NT2/D1 (cell line): ENCODE data around the gene TRPV6.
A peak's percentile ranks its signal among the peaks of the same experiment; 100 is the strongest.

ENCODE experiments used
- DNase-seq: peaks from one replicate; pipeline ENCODE4 v3.0.0-alpha.2; 2011; ENCODE audit warnings: low read depth, low spot score
- H3K27me3 ChIP-seq: 2 replicates; pipeline ENCODE4 v1.6.0; 2011; ENCODE audit warnings: mild to moderate bottlenecking; ENCODE audit not compliant: insufficient read length, insufficient read depth
- H3K36me3 ChIP-seq: 2 replicates; pipeline ENCODE4 v1.6.1; 2011; ENCODE audit warnings: mild to moderate bottlenecking, low read length, mixed read lengths; ENCODE audit not compliant: insufficient read depth, insufficient read length
- H3K4me1 ChIP-seq: 2 replicates; pipeline ENCODE4 v1.5.1; 2011; ENCODE audit not compliant: insufficient read depth, insufficient read length
- H3K4me3 ChIP-seq: 2 replicates; pipeline ENCODE4 v1.5.1; 2011; ENCODE audit warnings: low read depth; ENCODE audit not compliant: insufficient read length
- H3K9ac ChIP-seq: 2 replicates; pipeline ENCODE4 v1.6.0; 2011; ENCODE audit warnings: low read depth; ENCODE audit not compliant: insufficient read length
- H3K9me3 ChIP-seq: 2 replicates; pipeline ENCODE4 v1.5.1; 2011; ENCODE audit warnings: mild to moderate bottlenecking, low read length; ENCODE audit not compliant: insufficient read depth
- SUZ12 ChIP-seq: IDR thresholded peaks from 2 replicates; pipeline ENCODE4 v1.6.1; 2011; ENCODE audit not compliant: insufficient read length, insufficient read depth; ENCODE audit errors: extremely low read depth
- YY1 ChIP-seq: IDR thresholded peaks from 2 replicates; pipeline ENCODE4 v1.6.1; 2011; ENCODE audit not compliant: insufficient read length, insufficient read depth
- ZNF274 ChIP-seq: IDR thresholded peaks from 2 replicates; pipeline ENCODE4 v1.6.1; 2011; ENCODE audit warnings: mild to moderate bottlenecking, low read depth, low read length

The TRPV6 gene

DNA sequence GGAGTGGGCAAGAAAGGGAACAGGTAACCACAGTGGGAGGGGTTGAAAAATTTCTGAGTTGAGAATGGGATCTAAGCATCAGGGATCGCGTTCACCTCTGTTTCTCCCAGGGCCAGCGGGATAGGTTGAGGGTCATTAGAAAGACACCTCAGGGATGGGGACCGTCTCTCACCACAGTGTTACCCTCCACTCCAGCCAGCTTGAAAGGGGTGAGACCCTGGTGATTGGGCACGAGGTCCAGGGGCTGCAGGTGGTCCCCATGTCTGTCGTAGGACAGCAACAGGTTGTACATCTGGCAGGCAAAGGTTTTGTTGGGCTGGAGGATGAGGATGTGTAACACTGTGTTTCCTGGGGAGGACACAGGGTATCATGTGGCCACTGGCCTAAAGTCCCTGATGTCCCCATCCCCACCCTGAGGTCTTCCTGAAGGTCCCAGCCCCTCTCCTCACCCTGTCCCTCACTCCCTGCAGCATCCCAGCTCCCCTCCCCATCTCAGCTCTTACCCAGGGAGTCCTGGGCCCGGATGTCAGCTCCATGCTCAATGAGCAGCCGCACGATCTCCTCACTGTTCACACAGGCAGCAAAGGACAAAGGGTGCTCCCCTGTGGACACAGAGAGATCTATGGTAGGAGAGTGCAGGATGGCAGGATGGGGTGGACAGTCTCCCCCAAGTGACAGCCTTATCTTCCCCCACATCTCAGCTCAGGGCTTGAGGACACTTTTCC is 9.1 kb downstream of the TRPV6 start:
- no peak for DNase-seq
- no peak overlapping the region for H3K9ac ChIP-seq
- no peaks in the 10 kb centered on the region for H3K4me1 ChIP-seq
- H3K36me3 ChIP-seq = no peaks in the 10 kb centered on the region
- H3K9me3 ChIP-seq = no peaks in the 10 kb centered on the region; the same call in 1 of the 2 replicates
- no peaks in the 10 kb centered on the region for H3K27me3 ChIP-seq
- TF ChIP-seq SUZ12 (no peak), ZNF274 (no peak), YY1 (no peak)
- H3K4me3 ChIP-seq = no peak overlapping the region

DNA sequence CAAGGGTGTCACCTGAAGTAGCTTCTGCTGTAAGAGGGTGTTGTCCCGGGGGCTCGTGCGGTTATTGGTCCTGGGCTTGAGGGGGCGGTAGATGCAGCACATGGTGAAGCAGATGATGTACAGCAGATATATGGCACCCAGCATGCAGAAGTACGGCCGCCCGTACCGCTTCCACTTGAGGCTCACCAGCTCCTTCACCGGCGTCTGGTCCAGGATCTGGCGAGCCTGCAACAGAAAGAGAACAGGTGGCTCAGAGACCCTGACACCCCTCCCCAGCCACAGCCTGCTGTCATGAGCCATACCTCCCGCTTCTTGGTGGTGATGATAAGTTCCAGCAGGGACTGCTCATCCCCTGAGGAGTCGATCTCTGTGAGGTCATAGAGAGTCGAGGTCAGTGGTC is 10.1 kb downstream of the TRPV6 start:
- no peak for TF ChIP-seq YY1
- TF ChIP-seq SUZ12 = no peak
- no peak for TF ChIP-seq ZNF274
- no peak for DNase-seq
- no peak overlapping the region for H3K9ac ChIP-seq

DNA sequence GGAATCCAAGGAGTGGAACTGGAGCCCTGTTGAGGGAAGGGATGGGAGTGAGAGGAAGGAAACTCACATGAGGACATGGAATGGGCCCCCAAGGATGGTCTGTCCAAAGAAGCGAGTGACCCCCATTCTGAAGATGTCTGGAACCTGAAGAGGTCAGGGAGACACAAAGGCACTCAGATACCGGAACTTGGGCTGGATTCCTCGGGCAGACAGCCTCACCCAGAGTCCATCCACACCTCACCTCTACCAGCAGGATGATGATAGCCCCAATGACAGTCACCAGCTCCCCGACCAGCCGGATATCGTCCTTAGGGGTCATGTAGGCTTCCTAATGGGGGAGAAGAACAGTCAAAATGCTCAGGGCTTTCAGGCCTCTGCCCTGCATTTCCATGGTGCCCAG is 10.7 kb downstream of the TRPV6 start:
- Histone ChIP-seq H3K4me3 (no peak overlapping the region), H3K9me3 (no peaks in the 10 kb centered on the region; the same call in 1 of the 2 replicates), H3K36me3 (no peaks in the 10 kb centered on the region), H3K4me1 (no peaks in the 10 kb centered on the region), H3K9ac (no peak overlapping the region), H3K27me3 (no peaks in the 10 kb centered on the region)
- DNase-seq = no peak
- TF ChIP-seq SUZ12 = no peak
- no peak for TF ChIP-seq YY1
- TF ChIP-seq ZNF274 = no peak

More for the DNA sequence above, 10.1 kb downstream of the TRPV6 start:
- Histone ChIP-seq H3K4me1 (no peaks in the 10 kb centered on the region), H3K4me3 (no peak overlapping the region), H3K36me3 (no peaks in the 10 kb centered on the region), H3K9me3 (no peaks in the 10 kb centered on the region; the same call in 1 of the 2 replicates), H3K27me3 (no peaks in the 10 kb centered on the region)

DNA sequence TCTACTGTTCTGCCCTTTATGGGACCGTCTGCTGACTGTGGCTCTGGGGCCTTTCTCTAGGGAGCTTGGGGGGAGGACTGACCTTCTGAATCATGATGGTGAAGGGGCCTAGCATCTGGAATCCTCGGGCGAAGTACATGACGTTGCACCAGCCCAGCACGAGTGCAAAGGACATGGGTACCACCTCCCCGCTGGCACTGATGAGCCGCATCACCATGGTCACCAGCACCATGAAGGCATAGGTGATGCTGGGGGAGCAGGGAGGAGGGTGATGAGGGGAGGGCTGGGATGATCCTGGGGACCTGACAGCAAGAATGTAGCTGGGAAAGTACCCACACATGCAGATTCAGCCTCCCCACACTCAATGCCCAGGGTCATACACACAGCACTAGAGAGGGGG is 11.1 kb downstream of the TRPV6 start:
- no peaks in the 10 kb centered on the region for H3K36me3 ChIP-seq
- no peak overlapping the region for H3K9ac ChIP-seq
- no peaks in the 10 kb centered on the region for H3K27me3 ChIP-seq
- no peaks in the 10 kb centered on the region for H3K4me1 ChIP-seq
- H3K4me3 ChIP-seq = no peak overlapping the region
- no peak for TF ChIP-seq YY1
- TF ChIP-seq ZNF274 = no peak
- TF ChIP-seq SUZ12 = no peak
- DNase-seq = no peak
- H3K9me3 ChIP-seq = no peaks in the 10 kb centered on the region; the same call in 1 of the 2 replicates

DNA sequence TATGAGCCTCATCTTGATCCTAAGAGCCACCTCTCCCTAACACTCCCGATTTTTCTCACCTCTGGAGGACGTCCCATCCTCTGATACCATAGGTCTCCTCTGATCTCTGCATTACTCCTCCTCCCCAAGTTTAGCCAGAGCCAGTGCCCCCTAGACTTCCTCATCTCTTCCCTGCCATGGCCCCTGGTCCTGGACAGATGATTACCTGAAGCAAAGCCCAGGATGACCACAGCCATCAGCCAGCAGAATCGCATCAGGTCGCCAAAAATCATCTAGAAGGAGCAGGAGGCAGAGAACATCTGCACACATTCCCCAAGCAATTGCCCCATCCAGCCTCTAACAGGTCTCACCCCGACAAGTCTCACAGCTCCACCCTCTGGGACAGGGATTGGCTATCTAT is 11.7 kb downstream of the TRPV6 start:
- H3K4me1 ChIP-seq = no peaks in the 10 kb centered on the region
- DNase-seq = no peak
- H3K36me3 ChIP-seq = no peaks in the 10 kb centered on the region
- H3K9ac ChIP-seq = no peak overlapping the region
- H3K4me3 ChIP-seq = no peak overlapping the region
- TF ChIP-seq SUZ12 = no peak
- TF ChIP-seq YY1 = no peak
- no peak for TF ChIP-seq ZNF274
- no peaks in the 10 kb centered on the region; the same call in 1 of the 2 replicates for H3K9me3 ChIP-seq
- no peaks in the 10 kb centered on the region for H3K27me3 ChIP-seq

DNA sequence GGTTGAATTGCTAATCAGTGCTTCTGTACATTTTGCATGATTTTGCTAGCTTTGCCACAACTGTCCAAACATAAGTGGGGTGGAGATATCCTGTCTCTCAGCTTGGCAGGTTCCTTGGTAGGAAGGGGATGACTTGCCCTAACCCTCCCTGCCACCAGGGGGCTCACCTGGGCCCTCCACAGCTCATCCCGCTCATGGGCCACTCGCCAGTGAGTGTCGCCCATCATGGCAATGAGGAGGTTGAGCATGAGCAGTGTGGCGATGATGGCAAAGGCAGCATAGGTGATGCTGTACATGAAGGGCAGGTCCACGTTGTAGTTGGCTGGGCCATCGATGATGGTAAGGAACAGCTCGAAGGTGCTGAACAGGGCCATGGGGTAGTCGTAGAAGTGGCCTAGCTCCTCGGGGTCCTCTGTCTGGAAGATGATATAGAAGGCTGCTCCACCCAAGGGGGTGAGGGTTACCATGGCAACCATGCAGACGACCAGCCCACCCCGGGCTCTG is 12.2 kb downstream of the TRPV6 start:
- no peak overlapping the region for H3K4me3 ChIP-seq
- TF ChIP-seq SUZ12 (no peak), YY1 (no peak), ZNF274 (no peak)
- DNase-seq = peak; percentile 32
- H3K9ac ChIP-seq = no peak overlapping the region
- no peaks in the 10 kb centered on the region for H3K4me1 ChIP-seq
- no peaks in the 10 kb centered on the region; the same call in 1 of the 2 replicates for H3K9me3 ChIP-seq
- H3K36me3 ChIP-seq = no peaks in the 10 kb centered on the region
- no peaks in the 10 kb centered on the region for H3K27me3 ChIP-seq

DNA sequence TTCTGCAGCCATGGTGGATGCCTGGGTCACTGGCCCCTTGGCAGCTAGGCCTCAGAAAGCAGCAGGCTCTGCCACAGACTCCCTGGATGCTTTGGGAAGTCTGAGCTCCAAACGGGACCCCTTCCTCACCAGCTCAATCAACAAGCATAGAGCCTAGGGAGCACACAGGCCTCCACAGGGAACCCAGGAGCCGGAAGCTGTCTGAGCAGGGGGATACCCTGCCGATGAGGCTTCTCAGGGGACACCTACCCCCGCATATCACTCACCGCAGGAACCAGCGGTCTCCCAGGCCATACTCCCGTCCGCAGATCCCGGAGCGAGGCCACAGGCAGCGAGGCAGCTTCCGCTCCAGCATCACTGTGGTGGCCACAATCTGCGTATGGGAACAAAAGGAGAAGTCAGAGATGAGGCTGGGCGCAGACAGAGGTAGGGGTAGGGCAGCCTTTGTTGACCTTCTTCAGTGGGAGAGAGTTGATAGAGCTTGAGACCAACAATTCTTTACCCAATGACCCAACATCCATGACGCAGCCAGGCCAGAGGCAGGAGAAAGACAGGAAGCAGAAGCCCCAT is 13.4 kb downstream of the TRPV6 start:
- H3K4me1 ChIP-seq = no peaks in the 10 kb centered on the region
- no peaks in the 10 kb centered on the region for H3K27me3 ChIP-seq
- no peaks in the 10 kb centered on the region for H3K36me3 ChIP-seq
- H3K9me3 ChIP-seq = no peaks in the 10 kb centered on the region; the same call in 1 of the 2 replicates
- no peak for TF ChIP-seq YY1
- TF ChIP-seq ZNF274 = no peak
- TF ChIP-seq SUZ12 = no peak
- no peak overlapping the region for H3K4me3 ChIP-seq
- DNase-seq = no peak
- H3K9ac ChIP-seq = no peak overlapping the region
